CD4-positive, alpha-beta T cell (primary cell): ENCODE measurements around the gene TMEM203. TPM values are rescaled to one million over a fixed set of nuclear protein-coding genes. Genes with fewer than 3 reads are reported as not detected.

ENCODE experiments used
- ATAC-seq: fragments of 200-7000 bp; cut with Tn5 transposase; one replicate; pipeline ENCODE4 v1.10.0; 2022; ENCODE audit warnings: mild to moderate bottlenecking; ENCODE audit not compliant: poor library complexity
- CTCF ChIA-PET: fragments of 350-600 bp; sonication (Branson Sonifier 250); formaldehyde crosslinking; loops from one replicate; lab custom pipeline; 2021; ENCODE audit warnings: antibody characterized with exemption, inconsistent platforms; lab: Charles Lee
- POLR2A ChIA-PET: fragments of 350-600 bp; sonication (Branson Sonifier 250); formaldehyde crosslinking; loops from one replicate; lab custom pipeline; 2021; ENCODE audit warnings: antibody characterized with exemption, inconsistent platforms; lab: Charles Lee
- DNase-seq, 14 experiments: peaks; one replicate each; pipeline ENCODE4 v3.0.0-alpha.2; 2013 to 2020; ENCODE audit warnings: mixed read lengths in 2 of 14
- H3K27ac ChIP-seq, 2 donors: one replicate each; pipeline versions ENCODE4 v1.5.1 to v1.7.0; 2013; ENCODE audit warnings: low read length in 2 of 2, low read depth in 1 of 2, mild to moderate bottlenecking in 1 of 2
- H3K27me3 ChIP-seq, 2 experiments: 1 replicate in 1 of 2; 2 replicates in 1 of 2; pipeline versions ENCODE4 v1.6.1 to v1.7.0; 2013; ENCODE audit warnings: low read length in 2 of 2, control low read depth in 1 of 2, mild to moderate bottlenecking in 1 of 2, moderate library complexity in 1 of 2; ENCODE audit not compliant: insufficient read depth in 2 of 2, control insufficient read depth in 1 of 2
- H3K36me3 ChIP-seq: one replicate; pipeline ENCODE4 v1.6.1; 2013; ENCODE audit warnings: low read length, control low read depth; ENCODE audit not compliant: insufficient read depth
- H3K4me1 ChIP-seq: one replicate; pipeline ENCODE4 v1.6.1; 2013; ENCODE audit warnings: low read length, control low read depth; ENCODE audit not compliant: insufficient read depth
- H3K4me3 ChIP-seq: one replicate; pipeline ENCODE4 v1.5.1; 2013; ENCODE audit warnings: mild to moderate bottlenecking, low read length, moderate library complexity
- H3K9me3 ChIP-seq, 2 experiments: 1 replicate in 1 of 2; 2 replicates in 1 of 2; pipeline versions ENCODE4 v1.6.1 to v1.7.0; 2013; ENCODE audit warnings: low read length in 2 of 2, mild to moderate bottlenecking in 2 of 2, control low read depth in 1 of 2, moderate library complexity in 1 of 2; ENCODE audit not compliant: control insufficient read depth in 1 of 2, insufficient read depth in 1 of 2
- H3K27ac Mint-ChIP-seq: one replicate; pipeline ENCODE4 v1.8.0; 2020; ENCODE audit warnings: mixed read lengths
- H3K27me3 Mint-ChIP-seq: one replicate; pipeline ENCODE4 v1.8.0; 2021; ENCODE audit warnings: mixed read lengths
- H3K36me3 Mint-ChIP-seq: one replicate; pipeline ENCODE4 v1.8.0; 2021; ENCODE audit warnings: low read depth, mixed read lengths
- H3K4me1 Mint-ChIP-seq: one replicate; pipeline ENCODE4 v1.8.0; 2021; ENCODE audit warnings: low read depth, mixed read lengths
- H3K4me3 Mint-ChIP-seq: one replicate; pipeline ENCODE4 v1.8.0; 2020; ENCODE audit warnings: mild to moderate bottlenecking, mixed read lengths
- H3K9me3 Mint-ChIP-seq: one replicate; pipeline ENCODE4 v1.8.0; 2020; ENCODE audit warnings: mixed read lengths
- CTCF ChIP-seq: fragments of 200-600 bp; IDR thresholded peaks from one replicate; pipeline ENCODE4 v1.8.0; 2022; ENCODE audit warnings: antibody characterized with exemption, mild to moderate bottlenecking
- intact Hi-C, 2 experiments: fragments of 100-400 bp; cut with DNase I in 1 of 2; cut with micrococcal nuclease in 1 of 2; formaldehyde crosslinking; loops; one replicate each; pipeline versions ENCODE4 v1.15.1 to v1.9.0; 2023 to 2025; cut with DNase I, micrococcal nuclease
- total RNA-seq, 174 experiments: library from RNA in 2 of 174; stranded (reverse) in 2 of 174; gene quantifications; one replicate each; pipeline ENCODE4 v1.2.3 and lab custom pipeline; 2021 to 2026

TMEM203 gene
- total RNA-seq, 2 experiments from 2014 or later = 18.2 to 18.7 TPM

GRCh38 chr9:137185921-137186320 is 19.5 kb downstream of the TMEM203 start:
- ChIA-PET POLR2A (no interaction called here), CTCF (no interaction called here)
- Histone ChIP-seq H3K9me3 (no peaks in the 10 kb centered on the region), H3K36me3 (peaks cover 66% of the 10 kb centered on the region), H3K4me3 (no peak overlapping the region), H3K4me1 (peaks cover 50% of the 10 kb centered on the region), H3K27ac (no peak overlapping the region), H3K27me3 (no peaks in the 10 kb centered on the region)
- intact Hi-C loops = loop anchor here in 1 of 2 experiments (5.0 kb wide), 1 partner anchor 51 kb away; no protein-coding TSS in a partner anchor
- Mint-ChIP-seq H3K36me3 (peaks cover 72% of the 10 kb centered on the region), H3K4me3 (peak overlapping the region; percentile 93), H3K27ac (no peak overlapping the region), H3K27me3 (no peaks in the 10 kb centered on the region), H3K9me3 (no peaks in the 10 kb centered on the region), H3K4me1 (peaks cover 29% of the 10 kb centered on the region)
- ATAC-seq (no peak), DNase-seq (no peak)
- TF ChIP-seq CTCF = no peak

GRCh38 chr9:137184881-137185660 is 20.4 kb downstream of the TMEM203 start:
- Histone ChIP-seq H3K36me3 (peaks cover 66% of the 10 kb centered on the region), H3K27me3 (no peaks in the 10 kb centered on the region), H3K27ac (no peak overlapping the region), H3K4me3 (no peak overlapping the region), H3K9me3 (no peaks in the 10 kb centered on the region), H3K4me1 (peaks cover 44% of the 10 kb centered on the region)
- TF ChIP-seq CTCF = no peak
- CTCF ChIA-PET = no interaction called here
- POLR2A ChIA-PET = no interaction called here
- H3K4me3 Mint-ChIP-seq = no peak overlapping the region
- H3K36me3 Mint-ChIP-seq = peaks cover 70% of the 10 kb centered on the region
- ATAC-seq = no peak
- no peaks in the 10 kb centered on the region for H3K9me3 Mint-ChIP-seq
- H3K4me1 Mint-ChIP-seq = peaks cover 29% of the 10 kb centered on the region
- intact Hi-C loops = loop anchor here in 1 of 2 experiments (5.0 kb wide), 1 partner anchor 52 kb away; no protein-coding TSS in a partner anchor
- DNase-seq = no peak
- H3K27me3 Mint-ChIP-seq = no peaks in the 10 kb centered on the region
- no peak overlapping the region for H3K27ac Mint-ChIP-seq

GRCh38 chr9:137183980-137184595 is 21.4 kb downstream of the TMEM203 start:
- H3K9me3 ChIP-seq = no peaks in the 10 kb centered on the region
- no peak overlapping the region for H3K27ac ChIP-seq
- intact Hi-C loops = no loop called here
- Mint-ChIP-seq H3K4me1 (peaks cover 22% of the 10 kb centered on the region), H3K9me3 (no peaks in the 10 kb centered on the region), H3K4me3 (peak overlapping the region; percentile 56), H3K27ac (peak overlapping the region; percentile 39), H3K36me3 (peaks cover 68% of the 10 kb centered on the region), H3K27me3 (no peaks in the 10 kb centered on the region)
- ChIA-PET POLR2A (no interaction called here), CTCF (no interaction called here)
- no peaks in the 10 kb centered on the region for H3K27me3 ChIP-seq
- DNase-seq (no peak), ATAC-seq (no peak)
- TF ChIP-seq CTCF = no peak
- peaks cover 35% of the 10 kb centered on the region for H3K4me1 ChIP-seq
- H3K36me3 ChIP-seq = peaks cover 71% of the 10 kb centered on the region
- no peak overlapping the region for H3K4me3 ChIP-seq
